ENCODE data around the gene INPP5D.
"Not testable (repeated sequence)": the region's sequence is repeated elsewhere in the genome, so short reads cannot be mapped to it uniquely, and the experiment has no call there.

The INPP5D gene

GRCh38 chr2:233059797-233060500 is at the start of gene INPP5D:
INPP5D (plus strand) TSS chr2:233060342; CDS start chr2:233060479, 137 bp downstream.
- DNase-seq, result peak in 6 of 56 donors; percentile 21 to 61 (median 38)

- no peak for DNase-seq
Observed at GRCh38 chr2:233010569-233011267, 49.4 kb upstream of the INPP5D start.

GRCh38 chr2:233011268-233011650 is 48.9 kb upstream of the INPP5D start:
- no peak for DNase-seq

DNA sequence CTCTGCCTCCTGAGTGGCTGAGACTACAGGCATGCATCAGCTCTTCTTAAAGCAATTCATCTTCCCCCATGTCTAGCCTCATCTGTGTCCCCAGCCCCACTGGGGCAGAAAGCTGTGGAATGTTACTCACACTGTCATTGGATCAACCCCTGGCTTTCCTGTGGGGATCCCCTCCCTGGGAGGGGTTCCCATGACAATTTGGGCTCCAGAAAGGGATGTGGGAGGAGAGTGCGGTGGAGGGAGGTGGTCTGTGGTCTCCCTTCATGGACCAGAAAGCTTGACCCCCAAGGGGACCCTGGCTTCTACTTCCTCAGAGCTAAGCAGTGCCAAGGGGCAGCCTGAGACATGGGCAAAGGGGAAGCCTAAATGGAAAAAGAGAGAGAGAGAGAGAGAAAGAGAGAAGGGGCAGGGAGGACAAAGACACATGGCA is 48.4 kb upstream of the INPP5D start:
- no peak for DNase-seq

DNA sequence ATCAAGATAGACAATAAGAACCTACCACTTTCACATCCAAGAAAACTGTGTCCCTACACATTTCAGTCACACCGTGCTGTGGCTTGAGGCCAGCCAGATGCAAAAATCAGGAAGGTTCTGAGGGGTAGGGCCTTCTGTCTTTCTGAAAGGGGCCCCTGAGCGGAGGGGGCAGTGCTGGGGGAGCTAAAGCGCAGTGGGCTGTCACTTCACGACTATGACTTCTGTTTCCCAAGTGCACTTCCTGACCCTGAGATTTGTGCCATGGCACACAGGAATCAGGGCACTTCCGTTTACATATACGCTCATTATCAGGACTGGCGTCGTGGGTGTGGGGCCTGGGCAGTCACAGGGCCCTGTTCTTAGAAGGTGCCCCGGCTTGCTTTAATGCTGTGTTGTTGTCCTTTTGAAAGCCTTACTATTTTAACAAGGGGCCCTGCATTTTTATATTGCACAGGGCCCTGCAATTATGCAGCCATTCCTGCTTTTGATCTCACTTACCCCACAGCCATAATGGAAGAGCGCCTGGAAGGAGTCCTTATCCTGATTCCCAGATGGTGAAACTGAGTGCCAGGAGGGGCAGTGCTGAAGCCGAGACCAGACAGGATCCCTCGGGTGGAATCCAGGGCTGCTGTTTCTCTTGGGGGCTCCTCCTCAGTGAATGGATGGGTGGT is 47.7 kb upstream of the INPP5D start:
- DNase-seq, result no peak

GRCh38 chr2:233013027-233013461 is 47.1 kb upstream of the INPP5D start, which contains the start of gene NGEF:
NGEF (minus strand) TSS chr2:233013256; CDS start chr2:232974890, 38,366 bp downstream.
- no peak for DNase-seq

- no peak for DNase-seq
Observed at GRCh38 chr2:233013650-233014049, 46.5 kb upstream of the INPP5D start.

DNA sequence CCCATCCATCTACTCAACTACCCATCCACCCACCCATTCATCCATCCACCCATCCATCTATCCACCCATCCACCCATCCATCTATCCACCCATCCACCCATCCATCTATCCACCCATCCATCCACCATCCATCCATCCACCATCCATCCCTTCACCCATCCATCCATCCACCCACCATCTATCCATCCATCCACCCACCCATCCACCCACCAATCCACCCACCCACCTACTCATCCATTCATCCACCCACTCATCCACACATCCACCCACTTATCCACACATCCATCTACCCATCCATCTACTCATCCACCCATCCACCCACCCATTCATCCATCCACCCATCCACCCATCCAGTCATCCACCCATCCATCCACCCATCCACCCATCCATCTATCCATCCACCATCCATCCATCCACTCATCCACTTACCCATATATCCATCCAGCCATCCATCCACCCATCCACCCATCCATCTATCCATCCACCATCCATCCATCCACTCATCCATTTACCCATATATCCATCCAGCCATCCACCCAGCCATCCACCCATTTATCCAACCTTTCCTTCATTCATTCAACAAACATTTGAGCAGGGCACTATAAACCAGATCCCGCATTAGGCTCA is 45.0 kb upstream of the INPP5D start:
- DNase-seq, result no peak

GRCh38 chr2:233017947-233018346 is 42.2 kb upstream of the INPP5D start:
- DNase-seq, result no peak

DNA sequence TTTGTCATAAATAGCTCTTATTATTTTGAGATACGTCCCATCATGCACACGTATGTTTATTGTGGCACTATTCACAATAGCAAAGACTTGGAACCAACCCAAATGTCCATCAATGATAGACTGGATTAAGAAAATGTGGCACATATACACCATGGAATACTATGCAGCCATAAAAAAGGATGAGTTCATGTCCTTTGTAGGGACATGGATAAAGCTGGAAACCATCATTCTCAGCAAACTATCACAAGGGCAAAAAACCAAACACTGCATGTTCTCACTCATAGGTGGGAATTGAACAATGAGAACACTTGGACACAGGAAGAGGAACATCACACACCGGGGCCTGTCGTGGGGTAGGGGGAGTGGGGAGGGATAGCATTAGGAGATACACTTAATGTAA is 40.5 kb upstream of the INPP5D start:
- not testable (repeated sequence) for DNase-seq

- DNase-seq, result no peak
Observed at GRCh38 chr2:233020454-233020853, 39.7 kb upstream of the INPP5D start.

DNA sequence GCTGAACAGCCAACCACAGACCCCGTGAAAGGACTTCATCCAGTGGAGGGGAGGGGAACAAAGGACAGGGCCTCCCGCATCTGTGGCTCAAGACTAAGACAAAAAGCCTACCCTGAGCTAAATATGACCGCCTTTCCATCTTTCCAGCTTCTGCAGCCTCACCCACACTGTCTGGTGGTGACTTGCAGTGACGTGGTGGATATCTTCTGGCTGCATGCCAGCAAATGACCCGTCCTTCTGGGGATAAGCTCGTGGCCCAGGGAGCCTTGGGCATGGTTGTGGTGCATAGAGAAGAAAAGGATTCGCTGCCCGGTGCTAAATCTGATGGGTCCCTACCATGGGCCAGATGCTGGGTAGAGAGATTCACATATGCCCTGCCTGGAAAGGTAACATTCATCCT is 38.4 kb upstream of the INPP5D start:
- DNase-seq, result peak in 1 of 56 donors; percentile 6

DNA sequence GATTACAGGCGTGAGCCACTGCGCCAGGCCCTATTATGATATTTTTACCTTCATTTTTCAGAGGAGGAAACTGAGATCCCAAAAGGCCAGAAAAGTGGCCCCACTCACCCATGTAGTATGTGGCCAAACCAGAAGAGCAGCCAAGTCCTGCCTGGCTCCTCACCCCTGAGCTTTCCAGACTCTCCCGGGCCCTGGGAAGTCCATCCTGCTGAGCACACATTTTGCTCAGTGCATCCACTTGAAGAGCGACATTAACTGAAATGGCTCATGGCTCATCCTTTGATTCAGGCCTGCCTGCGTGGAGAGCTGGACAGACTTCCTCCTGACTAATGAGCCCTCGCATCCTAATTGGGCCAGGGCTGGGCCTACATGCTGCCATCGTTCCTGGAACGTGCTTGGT is 37.6 kb upstream of the INPP5D start:
- DNase-seq, result no peak

DNA sequence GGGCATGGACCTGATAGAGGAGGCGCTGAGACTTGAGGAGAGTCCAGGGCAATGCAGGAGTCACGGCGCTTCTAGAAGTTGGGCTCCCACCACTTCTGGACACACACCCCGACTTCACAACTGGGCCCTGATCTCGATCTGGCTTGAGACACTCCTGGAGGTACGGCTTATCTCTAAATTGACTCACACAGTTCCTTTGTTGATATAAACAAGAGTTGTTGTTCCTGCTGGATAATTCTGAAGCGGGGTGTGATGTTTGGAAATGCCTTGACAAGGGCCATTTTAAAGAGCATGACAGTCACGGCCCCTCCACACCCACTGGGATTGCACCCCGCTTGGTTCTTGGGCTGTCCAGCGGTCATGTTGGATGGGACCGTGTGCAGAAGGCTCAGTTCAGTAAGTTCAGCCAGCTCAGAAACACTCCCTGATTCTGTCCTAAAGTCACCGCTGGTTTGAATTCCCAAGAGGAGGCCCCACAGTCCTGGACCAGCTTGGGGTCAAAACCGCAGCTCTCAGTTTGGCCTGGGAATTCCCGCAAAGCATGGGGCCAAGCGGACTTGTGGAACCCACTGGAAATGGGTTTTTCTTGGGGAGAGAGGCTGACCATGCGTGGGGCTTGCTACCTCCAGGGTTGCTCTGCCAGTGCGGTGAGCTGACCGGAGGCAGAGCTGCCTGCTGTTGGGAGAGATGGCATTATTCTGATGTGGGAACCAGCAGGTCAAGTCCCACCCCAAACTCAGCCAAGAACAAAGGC is 37.0 kb upstream of the INPP5D start:
- no peak for DNase-seq

- no peak for DNase-seq
Observed at GRCh38 chr2:233023761-233024410, 36.3 kb upstream of the INPP5D start.

DNA sequence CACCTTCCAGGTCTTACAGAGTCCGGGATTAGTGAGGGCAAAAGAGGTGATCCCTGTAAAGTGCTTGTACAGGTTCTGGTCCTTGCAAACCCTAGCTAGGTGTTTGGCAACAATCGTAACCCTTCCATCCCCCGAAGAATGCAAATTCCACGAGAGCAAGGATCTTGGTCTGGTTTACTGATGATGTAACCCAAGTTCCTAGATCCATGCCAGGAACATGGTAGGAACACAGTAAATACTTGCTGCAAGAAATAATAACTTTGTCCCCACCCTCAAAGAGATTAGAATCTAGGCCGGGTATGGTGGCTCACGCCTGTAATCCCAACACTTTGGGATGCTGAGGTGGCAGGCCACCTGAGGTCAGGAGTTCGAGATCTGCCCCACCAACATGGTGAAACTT is 34.4 kb upstream of the INPP5D start:
- DNase-seq, result no peak

DNA sequence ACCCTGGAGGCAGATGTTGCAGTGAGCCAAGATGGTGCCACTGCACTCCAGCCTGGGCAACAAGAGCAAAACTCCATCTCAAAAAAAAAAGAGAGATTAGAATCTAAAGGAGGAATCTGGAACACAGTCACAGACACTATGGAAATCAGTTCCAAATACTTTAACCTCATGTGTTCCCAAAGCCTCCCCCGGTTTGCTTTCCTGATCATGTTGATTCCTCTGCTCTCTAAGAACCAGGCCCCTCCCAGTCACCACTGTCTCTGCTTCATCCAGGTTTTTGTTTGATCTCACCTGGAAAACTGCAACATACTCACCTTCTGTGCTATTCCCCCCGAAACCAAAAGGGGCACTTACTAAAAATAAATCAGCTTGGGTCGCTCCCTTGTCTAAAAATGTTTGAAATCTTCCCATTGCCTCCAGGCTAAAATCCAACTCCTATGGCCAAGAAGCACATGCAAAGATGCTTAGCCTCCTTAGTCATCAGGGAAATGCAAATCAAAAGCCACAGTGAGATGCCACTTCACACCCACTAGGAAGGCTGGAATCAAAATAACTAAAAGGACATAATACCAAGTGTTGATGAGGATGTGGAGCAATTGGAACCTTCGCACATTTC is 33.8 kb upstream of the INPP5D start:
- DNase-seq, result no peak

DNA sequence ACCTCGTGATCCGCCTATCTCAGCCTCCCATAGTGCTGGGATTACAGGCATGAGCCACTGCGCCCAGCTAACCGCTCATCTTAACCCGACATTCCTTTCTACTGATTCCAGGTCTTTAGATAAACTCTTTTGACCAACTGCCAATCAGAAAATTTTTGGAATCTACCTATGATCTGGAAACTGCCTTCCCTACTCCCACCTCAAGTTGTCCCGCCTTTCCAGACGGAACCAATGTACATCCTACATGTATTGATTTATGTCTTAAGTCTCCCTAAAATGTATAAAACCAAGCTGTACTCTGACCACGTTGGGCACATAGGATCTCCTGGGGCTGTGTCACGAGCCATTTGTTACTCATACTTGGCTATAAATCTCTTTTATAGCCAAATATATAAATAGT is 30.8 kb upstream of the INPP5D start:
- no peak for DNase-seq

GRCh38 chr2:233031556-233032500 is 28.3 kb upstream of the INPP5D start:
- no peak for DNase-seq
